Stimulated activated CD4-positive, alpha-beta T cell treated with anti-CD3 and anti-CD28 coated beads, Interleukin-15, amount 100 ng/mL, for 48 hours (primary cell): ENCODE results near the gene KIF2C.
"Not testable (repeated sequence)": the region's sequence is repeated elsewhere in the genome, so short reads cannot be mapped to it uniquely, and the experiment has no call there.

ENCODE experiments used
- DNase-seq, 2 donors: peaks; one replicate each; pipeline ENCODE4 v3.0.0-alpha.2; 2020; ENCODE audit warnings: low read depth in 2 of 2

The KIF2C gene

GRCh38 chr1:44798481-44799365 is 59.1 kb downstream of the KIF2C start:
- no peak for DNase-seq

GRCh38 chr1:44799770-44800584 is 60.3 kb downstream of the KIF2C start, which contains the start of gene PLK3:
PLK3 (plus strand) TSS chr1:44800377; CDS start chr1:44800464, 87 bp downstream.
- peak; percentile 98 to 99 for DNase-seq

- no peak for DNase-seq
Observed at GRCh38 chr1:44801491-44802305, 62.1 kb downstream of the KIF2C start.

GRCh38 chr1:44802306-44803061 is 62.8 kb downstream of the KIF2C start:
- DNase-seq: no peak

GRCh38 chr1:44803062-44803311 is 63.4 kb downstream of the KIF2C start:
- DNase-seq: no peak

GRCh38 chr1:44803312-44804095 is 63.9 kb downstream of the KIF2C start:
- no peak for DNase-seq

- DNase-seq: no peak
Observed at GRCh38 chr1:44805311-44806024, 65.8 kb downstream of the KIF2C start.

- DNase-seq: no peak
Observed at GRCh38 chr1:44806025-44806703, 66.5 kb downstream of the KIF2C start.

- no peak for DNase-seq
Observed at GRCh38 chr1:44806704-44807363, 67.2 kb downstream of the KIF2C start, which contains the start of gene DYNLT4. DYNLT4 (minus strand) TSS chr1:44807351; CDS start chr1:44806668, 683 bp downstream.

GRCh38 chr1:44807364-44808062 is 67.9 kb downstream of the KIF2C start:
- peak; percentile 87 to 90 for DNase-seq

- DNase-seq: peak in 1 of 2 donors; percentile 75
Observed at GRCh38 chr1:44808063-44808937, 68.7 kb downstream of the KIF2C start, which contains the start of gene BTBD19. BTBD19 (plus strand) TSS chr1:44808523; CDS start chr1:44808821, 298 bp downstream.

- DNase-seq: peak; percentile 86 to 88
Observed at GRCh38 chr1:44808938-44809917, 69.6 kb downstream of the KIF2C start.

- no peak for DNase-seq
Observed at GRCh38 chr1:44810101-44810761, 70.6 kb downstream of the KIF2C start.

GRCh38 chr1:44810762-44811105 is 71.1 kb downstream of the KIF2C start:
- not testable (repeated sequence) for DNase-seq

GRCh38 chr1:44811234-44811633 is 71.6 kb downstream of the KIF2C start:
- DNase-seq: no peak
